IMR-90 (cell line): ENCODE measurements around the gene POLR2E. TPM values are rescaled to one million over a fixed set of nuclear protein-coding genes. Genes with fewer than 3 reads are reported as not detected.

ENCODE experiments used
- ATAC-seq: fragments of 200-7000 bp; cut with Tn5 transposase; 2 replicates; pipeline ENCODE4 v1.9.1; 2020; ENCODE audit warnings: low read depth, mild to moderate bottlenecking, moderate library complexity
- BruUV-seq: library from RNA; stranded (reverse); fragments of 400-500 nt; replicated peaks from 2 replicates; lab custom pipeline; 2021; lab: Mats Ljungman, UMichigan
- CTCF ChIA-PET: fragments of 300-600 bp; formaldehyde crosslinking; extraction: SDS; loops from one replicate; lab custom pipeline; 2021; ENCODE audit warnings: antibody characterized with exemption; lab: Yijun Ruan, JAX
- POLR2A ChIA-PET: fragments of 300-600 bp; sonication (Branson Sonifier 250); formaldehyde crosslinking; loops from one replicate; lab custom pipeline; 2022; ENCODE audit warnings: antibody characterized with exemption; ENCODE audit not compliant: unreplicated experiment; lab: Charles Lee
- DNase-seq: peaks from one replicate; pipeline ENCODE4 v3.0.0; 2013
- H2AFZ ChIP-seq: replicated peaks from 2 replicates; pipeline ENCODE3; 2013; ENCODE audit warnings: low read length, mild to moderate bottlenecking; ENCODE audit not compliant: poor library complexity
- H2AK5ac ChIP-seq: 2 replicates; pipeline ENCODE4 v1.6.1; 2013; ENCODE audit warnings: low read depth, low read length, inconsistent platforms
- H2AK9ac ChIP-seq: replicated peaks from 2 replicates; pipeline ENCODE3; 2013; ENCODE audit warnings: mild to moderate bottlenecking, low read depth, low read length, moderate library complexity; ENCODE audit not compliant: poor library complexity
- H2BK120ac ChIP-seq: 2 replicates; pipeline ENCODE4 v1.6.1; 2013; ENCODE audit warnings: low read depth, low read length, inconsistent platforms
- H2BK15ac ChIP-seq: 3 replicates; pipeline ENCODE4 v1.6.1; 2013; ENCODE audit warnings: low read depth, low read length, inconsistent platforms
- H2BK20ac ChIP-seq: 2 replicates; pipeline ENCODE4 v1.6.1; 2013; ENCODE audit warnings: low read depth, mild to moderate bottlenecking, inconsistent platforms, low read length, moderate library complexity
- H2BK5ac ChIP-seq: 2 replicates; pipeline ENCODE4 v1.6.1; 2013; ENCODE audit warnings: mild to moderate bottlenecking, low read depth, low read length, inconsistent platforms; ENCODE audit not compliant: poor library complexity, severe bottlenecking
- H3K14ac ChIP-seq: replicated peaks from 2 replicates; pipeline ENCODE4 v1.6.1; 2013; ENCODE audit warnings: low read depth, low read length, inconsistent platforms
- H3K18ac ChIP-seq: 2 replicates; pipeline ENCODE4 v1.6.1; 2013; ENCODE audit warnings: low read depth, low read length, control low read depth
- H3K23ac ChIP-seq: 2 replicates; pipeline ENCODE4 v1.6.1; 2013; ENCODE audit warnings: low read depth, low read length, inconsistent platforms
- H3K27ac ChIP-seq: 2 replicates; pipeline ENCODE4 v1.5.1; 2013; ENCODE audit warnings: mild to moderate bottlenecking, control low read depth, low read length; ENCODE audit not compliant: insufficient read depth
- H3K27me3 ChIP-seq: 2 replicates; pipeline ENCODE4 v1.6.1; 2013; ENCODE audit warnings: low read length; ENCODE audit not compliant: control insufficient read depth, insufficient read depth
- H3K36me3 ChIP-seq: 2 replicates; pipeline ENCODE4 v1.6.1; 2013; ENCODE audit warnings: low read length, mixed read lengths; ENCODE audit not compliant: control insufficient read depth, insufficient read depth
- H3K4ac ChIP-seq: 2 replicates; pipeline ENCODE4 v1.6.1; 2013; ENCODE audit warnings: low read depth, low read length, inconsistent platforms
- H3K4me1 ChIP-seq: 2 replicates; pipeline ENCODE4 v1.6.1; 2013; ENCODE audit warnings: low read length, mixed read lengths; ENCODE audit not compliant: control insufficient read depth, insufficient read depth
- H3K4me2 ChIP-seq: 2 replicates; pipeline ENCODE4 v1.6.1; 2013; ENCODE audit warnings: low read depth, mild to moderate bottlenecking, control low read depth, low read length, moderate library complexity
- H3K4me3 ChIP-seq: 2 replicates; pipeline ENCODE4 v1.5.1; 2013; ENCODE audit warnings: low read depth, mild to moderate bottlenecking, control low read depth, low read length, moderate library complexity; ENCODE audit not compliant: insufficient read depth
- H3K56ac ChIP-seq: 2 replicates; pipeline ENCODE4 v1.6.1; 2013; ENCODE audit warnings: low read length, inconsistent platforms; ENCODE audit not compliant: insufficient read depth; ENCODE audit errors: extremely low read depth
- H3K79me1 ChIP-seq, 2 experiments: 2 replicates each; pipeline ENCODE4 v1.6.1; 2013; ENCODE audit warnings: low read length in 2 of 2, inconsistent platforms in 1 of 2, low read depth in 1 of 2
- H3K9ac ChIP-seq: 2 replicates; pipeline ENCODE4 v1.6.1; 2013; ENCODE audit warnings: low read depth, low read length, control low read depth
- H3K9me1 ChIP-seq: 2 replicates; pipeline ENCODE4 v1.6.1; 2013; ENCODE audit warnings: low read length, inconsistent platforms; ENCODE audit not compliant: insufficient read depth
- H3K9me3 ChIP-seq: 2 replicates; pipeline ENCODE4 v1.6.1; 2013; ENCODE audit warnings: low read length; ENCODE audit not compliant: control insufficient read depth, insufficient read depth
- H4K20me1 ChIP-seq: 2 replicates; pipeline ENCODE4 v1.6.1; 2013; ENCODE audit warnings: low read length, inconsistent platforms; ENCODE audit not compliant: insufficient read depth
- H4K5ac ChIP-seq: 2 replicates; pipeline ENCODE4 v1.6.1; 2013; ENCODE audit warnings: mild to moderate bottlenecking, low read depth, low read length, control low read depth
- H4K8ac ChIP-seq, 2 experiments: 2 replicates each; pipeline ENCODE4 v1.6.1; 2013; ENCODE audit warnings: low read depth in 2 of 2, low read length in 2 of 2, control low read depth in 1 of 2, inconsistent platforms in 1 of 2
- H4K91ac ChIP-seq: 2 replicates; pipeline ENCODE4 v1.6.1; 2013; ENCODE audit warnings: low read depth, low read length, inconsistent platforms; ENCODE audit not compliant: insufficient read depth
- BHLHE40 ChIP-seq: fragments of 150-350 bp; IDR thresholded peaks from 2 replicates; pipeline ENCODE4 v1.6.1; 2016; ENCODE audit warnings: mild to moderate bottlenecking, low read depth, low read length
- CEBPB ChIP-seq: IDR thresholded peaks from 2 replicates; pipeline ENCODE4 v1.6.1; 2012; ENCODE audit warnings: low read depth, low read length, improper control_type of control experiment
- CHD1 ChIP-seq: IDR thresholded peaks from 2 replicates; pipeline ENCODE4 v1.6.1; 2012; ENCODE audit warnings: low read depth, low read length, improper control_type of control experiment
- FOS ChIP-seq: fragments of 150-350 bp; IDR thresholded peaks from 2 replicates; pipeline ENCODE4 v1.6.1; 2016; ENCODE audit warnings: low read depth, low read length
- MAFK ChIP-seq: IDR thresholded peaks from 2 replicates; pipeline ENCODE4 v1.6.1; 2012; ENCODE audit warnings: low read depth, low read length, improper control_type of control experiment
- MAZ ChIP-seq: IDR thresholded peaks from 2 replicates; pipeline ENCODE4 v1.6.1; 2012; ENCODE audit warnings: low read depth, mild to moderate bottlenecking, low read length, improper control_type of control experiment, moderate library complexity, borderline replicate concordance
- POLR2A ChIP-seq: IDR thresholded peaks from 2 replicates; pipeline ENCODE4 v1.6.1; 2012; ENCODE audit warnings: mild to moderate bottlenecking, low read depth, low read length
- RAD21 ChIP-seq: IDR thresholded peaks from 2 replicates; pipeline ENCODE4 v1.6.1; 2012; ENCODE audit warnings: low read length, improper control_type of control experiment
- RCOR1 ChIP-seq: IDR thresholded peaks from 2 replicates; pipeline ENCODE4 v1.6.1; 2012; ENCODE audit warnings: mild to moderate bottlenecking, low read length, improper control_type of control experiment; ENCODE audit not compliant: insufficient replicate concordance
- RFX5 ChIP-seq: IDR thresholded peaks from 2 replicates; pipeline ENCODE4 v1.8.0; 2012; ENCODE audit warnings: low read depth, mild to moderate bottlenecking, low read length, moderate library complexity
- SMC3 ChIP-seq: fragments of 150-350 bp; IDR thresholded peaks from 2 replicates; pipeline ENCODE4 v1.6.1; 2016; ENCODE audit warnings: low read depth, mild to moderate bottlenecking, antibody characterized with exemption, low read length, moderate library complexity
- WGBS, 2 experiments: methylation state at CpG; one replicate each; pipeline versions ENCODE4 v1.1.5 to v1.1.7; 2013; ENCODE audit warnings: missing lambda C conversion rate in 2 of 2; ENCODE audit not compliant: insufficient read length in 1 of 2; ENCODE audit errors: extremely low coverage in 2 of 2; 5-methylcytosine and 5-hydroxymethylcytosine counted together
- dilution Hi-C: fragments of 300-500 bp; cut with HindIII; formaldehyde crosslinking; loops from one replicate; pipeline ENCODE4 v1.14.3; 2018; ENCODE audit warnings: low sequenced_read_pairs; ENCODE audit not compliant: unreplicated experiment
- in situ Hi-C: fragments of 300-500 bp; cut with MboI; formaldehyde crosslinking; loops from 3 replicates; pipeline ENCODE4 v1.14.3; 2019; ENCODE audit warnings: low sequenced_read_pairs, inconsistent platforms, mixed read lengths
- intact Hi-C: fragments of 100-400 bp; cut with micrococcal nuclease; formaldehyde crosslinking; loops from 2 replicates; pipeline ENCODE4 v1.10.0; 2022
- polyA plus RNA-seq, 3 experiments: library from polyadenylated mRNA; depleted of rRNA; stranded (reverse); fragments of >200 nt; gene quantifications; 2 replicates each; pipeline ENCODE4 v1.2.3, GENCODE V29; 2012; ENCODE audit warnings: low replicate concordance in 1 of 3
- total RNA-seq: library from RNA; depleted of rRNA; stranded (reverse); fragments of >200 nt; gene quantifications from 2 replicates; pipeline ENCODE4 v1.2.3, GENCODE V29; 2012
- TF ChIP-seq, protein P1 (sequence below): fragments of 150-350 bp; IDR thresholded peaks from 2 replicates; pipeline ENCODE4 v1.6.1; 2016; ENCODE audit warnings: low read depth, mild to moderate bottlenecking, low read length, moderate library complexity, borderline replicate concordance
- TF ChIP-seq, protein P2 (sequence below): fragments of 150-350 bp; IDR thresholded peaks from 2 replicates; pipeline ENCODE4 v1.6.1; 2017; ENCODE audit warnings: mild to moderate bottlenecking, antibody characterized with exemption, low read length, low read depth
- TF ChIP-seq, protein P3 (sequence below): conservative IDR thresholded peaks from 2 replicates; pipeline ENCODE4 v1.5.1; 2012; ENCODE audit warnings: mild to moderate bottlenecking, low read depth, low read length, improper control_type of control experiment

Gene POLR2E
- total and polyA plus RNA-seq, 2 of the 4 experiments (the other 2 are of a cell fraction) = 294 to 391 TPM

DNA sequence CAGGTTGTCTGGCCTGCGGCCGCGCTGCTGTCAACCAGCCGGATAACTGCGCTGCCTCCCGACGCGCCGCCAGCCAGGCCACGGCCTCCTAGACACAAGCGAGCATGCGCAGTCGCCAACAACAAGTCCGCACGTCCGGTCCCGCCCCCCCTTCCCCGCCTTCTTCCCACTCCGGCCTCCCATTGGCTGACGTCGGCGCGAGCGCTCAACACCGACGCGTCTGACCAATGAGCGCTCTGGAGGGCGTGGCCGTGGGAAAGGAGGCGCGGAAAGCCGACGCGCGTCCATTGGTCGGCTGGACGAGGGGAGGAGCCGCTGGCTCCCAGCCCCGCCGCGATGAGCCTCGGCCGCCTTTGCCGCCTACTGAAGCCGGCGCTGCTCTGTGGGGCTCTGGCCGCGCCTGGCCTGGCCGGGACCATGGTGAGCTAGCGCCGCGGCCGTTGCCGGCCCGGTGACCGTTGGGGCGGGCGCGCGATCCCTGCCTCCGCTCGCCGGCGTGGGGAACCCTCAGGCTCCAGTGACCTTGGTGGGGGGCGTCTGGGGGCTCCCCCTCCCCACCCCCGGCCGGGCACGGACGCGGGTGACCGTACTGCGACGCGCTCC lies 8.6 kb upstream of the POLR2E start, which contains the start of gene GPX4:
TSS of gene GPX4 (plus strand) at position 287 of the 603 bp plus-strand sequence. CDS start at position 337, 50 bp downstream.
- Histone ChIP-seq H3K23ac (peak within 1 kb of the TSS; percentile 97), H3K9me3 (peaks cover 3% of the 10 kb centered on the region), H2BK5ac (peak within 1 kb of the TSS; percentile 98), H4K20me1 (peaks cover 49% of the 10 kb centered on the region), H2BK15ac (peak within 1 kb of the TSS; percentile 98), H3K9ac (peak within 1 kb of the TSS; percentile 96), H2AK5ac (peak within 1 kb of the TSS; percentile 100), H3K4me1 (peaks cover 12% of the 10 kb centered on the region), H3K27ac (peak within 1 kb of the TSS; percentile 97), H4K8ac (peak within 1 kb of the TSS; percentile 56 to 90), H3K27me3 (no peaks in the 10 kb centered on the region), H2AFZ (peak within 1 kb of the TSS; percentile 70), H3K9me1 (peaks cover 7% of the 10 kb centered on the region), H2AK9ac (peak within 1 kb of the TSS; percentile 98), H3K18ac (peak within 1 kb of the TSS; percentile 80), H3K4ac (peak within 1 kb of the TSS; percentile 98), H2BK120ac (peak within 1 kb of the TSS; percentile 98), H3K56ac (peak within 1 kb of the TSS; percentile 86), H3K14ac (peak within 1 kb of the TSS; percentile 95), H3K4me3 (peak within 1 kb of the TSS; percentile 85), H3K79me1 (peaks cover 0 to 28% of the 10 kb centered on the region in 2 experiments; a peak in 2 of 4 replicates), H3K4me2 (peak within 1 kb of the TSS; percentile 89), H4K5ac (peak within 1 kb of the TSS; percentile 76), H2BK20ac (peak within 1 kb of the TSS; percentile 97), H4K91ac (peak within 1 kb of the TSS; percentile 96), H3K36me3 (peaks cover 33% of the 10 kb centered on the region; the same call in 1 of the 2 replicates)
- intact Hi-C loops (loop anchor here (2.0 to 5.0 kb wide), 3 partner anchors 63 to 77 kb away; partner anchors contain the start of genes ABCA7 and CNN2), in situ Hi-C loops (no loop called here), dilution Hi-C loops (no loop called here)
- POLR2A ChIA-PET = interaction anchor here (0.6 to 0.7 kb wide), 2 partner anchors 77 to 165 kb away, joined by 4 to 16 read pairs; partner anchors contain the start of gene CIRBP
- CTCF ChIA-PET = interaction anchor here (1.5 kb wide), 1 partner anchor 10 kb away, joined by 6 read pairs; no protein-coding TSS in a partner anchor
- DNase-seq (peak; percentile 99), ATAC-seq (peak; percentile 70)
- 0% methylated on average over 42 of the region's 75 CpGs; no CpG with 5 or more reads in 1 of the 2 experiments for WGBS, 2 experiments
- BruUV-seq = no TSS peak
- no peak for TF ChIP-seq MAFK
- 0 out of 2 replicates have a peak, but pooled peaks have one; percentile 7 for TF ChIP-seq RAD21
- TF ChIP-seq POLR2A = peak; percentile 98
- peak; percentile 7; the same call in 1 of the 2 replicates for TF ChIP-seq MAZ
- no peak for TF ChIP-seq CEBPB
- TF ChIP-seq BHLHE40 = no peak
- no peak for TF ChIP-seq RCOR1
- TF ChIP-seq, protein P1, sequence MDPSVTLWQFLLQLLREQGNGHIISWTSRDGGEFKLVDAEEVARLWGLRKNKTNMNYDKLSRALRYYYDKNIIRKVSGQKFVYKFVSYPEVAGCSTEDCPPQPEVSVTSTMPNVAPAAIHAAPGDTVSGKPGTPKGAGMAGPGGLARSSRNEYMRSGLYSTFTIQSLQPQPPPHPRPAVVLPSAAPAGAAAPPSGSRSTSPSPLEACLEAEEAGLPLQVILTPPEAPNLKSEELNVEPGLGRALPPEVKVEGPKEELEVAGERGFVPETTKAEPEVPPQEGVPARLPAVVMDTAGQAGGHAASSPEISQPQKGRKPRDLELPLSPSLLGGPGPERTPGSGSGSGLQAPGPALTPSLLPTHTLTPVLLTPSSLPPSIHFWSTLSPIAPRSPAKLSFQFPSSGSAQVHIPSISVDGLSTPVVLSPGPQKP = no peak
- TF ChIP-seq, protein P2, sequence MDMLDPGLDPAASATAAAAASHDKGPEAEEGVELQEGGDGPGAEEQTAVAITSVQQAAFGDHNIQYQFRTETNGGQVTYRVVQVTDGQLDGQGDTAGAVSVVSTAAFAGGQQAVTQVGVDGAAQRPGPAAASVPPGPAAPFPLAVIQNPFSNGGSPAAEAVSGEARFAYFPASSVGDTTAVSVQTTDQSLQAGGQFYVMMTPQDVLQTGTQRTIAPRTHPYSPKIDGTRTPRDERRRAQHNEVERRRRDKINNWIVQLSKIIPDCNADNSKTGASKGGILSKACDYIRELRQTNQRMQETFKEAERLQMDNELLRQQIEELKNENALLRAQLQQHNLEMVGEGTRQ = peak; percentile 68
- TF ChIP-seq, protein P3, sequence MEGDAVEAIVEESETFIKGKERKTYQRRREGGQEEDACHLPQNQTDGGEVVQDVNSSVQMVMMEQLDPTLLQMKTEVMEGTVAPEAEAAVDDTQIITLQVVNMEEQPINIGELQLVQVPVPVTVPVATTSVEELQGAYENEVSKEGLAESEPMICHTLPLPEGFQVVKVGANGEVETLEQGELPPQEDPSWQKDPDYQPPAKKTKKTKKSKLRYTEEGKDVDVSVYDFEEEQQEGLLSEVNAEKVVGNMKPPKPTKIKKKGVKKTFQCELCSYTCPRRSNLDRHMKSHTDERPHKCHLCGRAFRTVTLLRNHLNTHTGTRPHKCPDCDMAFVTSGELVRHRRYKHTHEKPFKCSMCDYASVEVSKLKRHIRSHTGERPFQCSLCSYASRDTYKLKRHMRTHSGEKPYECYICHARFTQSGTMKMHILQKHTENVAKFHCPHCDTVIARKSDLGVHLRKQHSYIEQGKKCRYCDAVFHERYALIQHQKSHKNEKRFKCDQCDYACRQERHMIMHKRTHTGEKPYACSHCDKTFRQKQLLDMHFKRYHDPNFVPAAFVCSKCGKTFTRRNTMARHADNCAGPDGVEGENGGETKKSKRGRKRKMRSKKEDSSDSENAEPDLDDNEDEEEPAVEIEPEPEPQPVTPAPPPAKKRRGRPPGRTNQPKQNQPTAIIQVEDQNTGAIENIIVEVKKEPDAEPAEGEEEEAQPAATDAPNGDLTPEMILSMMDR = no peak
- no peak for TF ChIP-seq RFX5
- TF ChIP-seq SMC3 = no peak
- no peak for TF ChIP-seq CHD1
- TF ChIP-seq FOS = no peak
